NCI-H1436 treated with DMSO at 0.1 percent for 48 hours (cell line): Measurements from ENCODE around the gene DKK3.

Source experiments
- DNase-seq: peaks from one replicate; lab custom pipeline; 2025; lab: John Stamatoyannopoulos, UW

The DKK3 gene

GRCh38 chr11:11942668-11943067, 65.8 kb downstream of the DKK3 start:
- DNase-seq, result no peak

GRCh38 chr11:11940551-11940950, 67.9 kb downstream of the DKK3 start:
- no peak for DNase-seq

- DNase-seq, result no peak
Measured at GRCh38 chr11:11937957-11938356, 70.5 kb downstream of the DKK3 start.

GRCh38 chr11:11937433-11937832, 71.0 kb downstream of the DKK3 start:
- DNase-seq, result no peak

GRCh38 chr11:11935536-11935935, 72.9 kb downstream of the DKK3 start:
- DNase-seq, result no peak

- DNase-seq, result no peak
Measured at GRCh38 chr11:11931461-11932055, 76.9 kb downstream of the DKK3 start.

- no peak for DNase-seq
Measured at GRCh38 chr11:11929920-11930319, 78.5 kb downstream of the DKK3 start.

- no peak for DNase-seq
Measured at GRCh38 chr11:11923828-11924227, 84.6 kb downstream of the DKK3 start.

- no peak for DNase-seq
Measured at GRCh38 chr11:11916981-11917399, 91.4 kb downstream of the DKK3 start.

- DNase-seq, result no peak
Measured at GRCh38 chr11:11915625-11916024, 92.8 kb downstream of the DKK3 start.

- DNase-seq, result no peak
Measured at GRCh38 chr11:11913395-11913794, 95.0 kb downstream of the DKK3 start.
